8988T (cell line): Measurements from ENCODE around the gene VWC2L.

ENCODE experiments used
- DNase-seq: peaks from one replicate; pipeline ENCODE4 v3.0.0; 2011

Gene VWC2L

DNA sequence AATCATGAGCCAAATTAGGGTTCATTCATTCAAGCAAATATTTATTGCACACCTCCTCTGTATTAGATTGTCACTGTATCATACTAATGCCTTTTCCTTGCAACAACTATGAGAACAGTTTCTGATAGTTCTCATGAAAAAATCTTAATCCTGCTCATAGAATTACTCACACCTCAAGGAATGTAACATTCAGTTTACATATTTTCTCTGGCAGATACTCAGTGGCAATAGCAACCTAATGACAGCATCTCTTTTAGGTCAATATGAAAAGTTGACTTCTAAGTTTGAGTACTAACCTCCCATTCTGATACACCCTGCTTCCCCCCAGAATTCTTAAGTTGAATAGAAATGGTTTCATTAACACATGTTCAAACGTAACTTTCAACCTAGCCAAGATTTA is 132.0 kb downstream of the VWC2L start:
- DNase-seq = no peak

DNA sequence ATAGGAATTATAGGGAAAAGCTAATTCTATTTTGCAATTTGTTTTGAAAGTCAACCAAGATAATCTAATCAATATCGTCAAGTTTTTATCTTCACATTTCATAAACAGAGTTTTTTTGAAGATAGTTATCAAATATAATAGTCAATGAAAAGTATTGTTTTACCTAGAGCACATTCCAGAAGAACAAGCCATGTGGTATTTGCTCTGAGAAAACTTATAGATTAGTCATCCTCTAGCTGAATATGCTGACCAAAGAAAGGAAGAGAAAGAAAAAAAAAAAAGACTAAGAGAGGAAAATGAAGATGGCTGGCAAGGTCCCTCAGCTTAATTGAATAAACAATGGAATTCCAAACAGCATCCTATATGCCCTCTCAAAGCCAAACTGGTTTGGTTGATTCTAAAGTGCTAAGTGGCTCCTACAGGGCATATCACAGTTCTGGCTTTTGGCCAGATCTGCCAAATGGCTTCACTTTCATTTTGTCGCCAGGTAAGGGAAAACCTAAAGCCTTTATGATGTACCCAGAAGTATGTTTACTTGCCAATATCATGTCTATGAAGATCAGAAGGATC is 132.6 kb downstream of the VWC2L start:
- DNase-seq = no peak

DNA sequence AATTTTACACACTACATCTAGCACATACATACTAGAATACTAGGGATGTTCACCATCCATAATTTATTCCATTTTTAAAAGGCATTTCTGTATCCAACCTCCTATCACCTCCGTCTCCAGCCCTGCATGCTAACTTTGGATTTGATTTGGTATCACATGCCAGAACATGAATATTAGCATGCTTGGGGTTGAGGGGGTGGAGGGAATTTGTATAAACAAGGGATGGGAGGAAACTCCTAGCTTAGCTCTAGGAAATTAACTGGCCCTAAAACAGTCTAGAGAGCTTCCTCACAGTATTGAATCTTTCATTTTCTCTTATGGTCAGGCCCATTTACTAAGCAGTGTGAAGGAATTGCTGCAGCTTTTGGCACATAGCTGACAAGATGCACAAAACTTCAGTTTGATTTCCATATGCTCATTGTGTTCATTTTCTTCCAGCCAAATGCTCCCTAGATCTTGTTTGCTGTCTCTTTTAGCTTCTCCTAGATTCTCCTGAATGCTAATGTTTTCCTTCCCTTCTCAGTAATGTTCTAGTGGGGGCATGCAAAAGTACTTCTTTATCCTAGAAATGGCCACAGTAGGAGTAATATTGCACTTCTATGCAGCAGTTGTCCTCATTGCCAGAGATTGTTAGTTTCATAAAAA is 135.2 kb downstream of the VWC2L start:
- no peak for DNase-seq

DNA sequence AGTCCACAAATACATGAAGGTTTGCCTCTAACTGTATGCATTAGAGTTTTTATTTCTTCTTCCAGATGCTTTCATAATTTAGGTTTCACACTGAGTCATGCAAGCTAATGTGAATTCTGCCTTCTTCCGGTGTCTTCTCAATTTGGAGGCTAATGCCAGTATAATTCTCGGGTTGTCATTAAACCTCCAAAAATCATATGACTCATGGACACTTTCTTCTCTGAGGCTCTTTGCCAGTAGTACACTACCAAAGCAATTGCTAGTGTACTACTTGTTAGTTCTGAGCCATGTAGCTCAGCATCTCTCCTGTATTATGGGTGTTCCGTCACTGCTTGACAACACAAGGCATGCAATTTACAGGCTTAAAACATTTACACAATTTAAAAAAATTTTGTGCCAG is 137.1 kb downstream of the VWC2L start:
- no peak for DNase-seq

DNA sequence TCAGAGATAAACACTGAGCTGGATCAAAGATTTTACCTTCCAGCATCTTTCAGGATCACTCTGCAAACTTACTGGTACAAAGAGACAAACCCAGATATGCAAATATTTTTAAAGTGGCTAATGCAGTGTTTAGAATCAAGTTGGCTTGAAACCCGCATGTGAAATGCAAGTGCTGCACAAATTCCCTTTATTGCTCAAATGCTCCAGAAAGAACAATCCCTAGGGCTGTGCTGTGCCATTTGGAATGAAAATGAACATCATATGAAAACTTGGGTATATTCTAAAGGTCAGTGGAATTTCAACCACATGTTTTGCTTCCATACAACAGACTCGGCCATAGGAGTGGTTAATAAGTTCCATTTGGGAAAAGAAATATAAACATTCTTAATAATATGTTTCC is 139.1 kb downstream of the VWC2L start:
- no peak for DNase-seq

DNA sequence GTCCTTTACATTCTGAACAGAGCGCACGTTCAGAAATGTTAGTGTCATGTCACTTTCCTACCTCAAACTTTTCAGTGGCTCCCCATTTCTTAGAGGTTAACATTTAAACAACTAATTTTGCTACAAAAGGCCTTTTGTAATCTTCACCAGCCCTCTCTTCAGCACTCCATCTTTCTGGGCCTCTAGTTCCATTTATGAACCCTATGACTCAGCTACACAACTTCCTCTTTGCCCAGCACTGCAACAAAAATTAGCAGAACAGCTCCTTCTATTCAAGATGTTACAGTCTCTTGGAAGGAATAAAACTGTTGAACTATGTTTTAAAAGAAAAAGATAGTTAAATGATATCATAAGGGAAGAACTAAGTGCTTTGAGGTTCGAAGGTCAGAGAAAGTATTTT is 139.9 kb downstream of the VWC2L start:
- no peak for DNase-seq

DNA sequence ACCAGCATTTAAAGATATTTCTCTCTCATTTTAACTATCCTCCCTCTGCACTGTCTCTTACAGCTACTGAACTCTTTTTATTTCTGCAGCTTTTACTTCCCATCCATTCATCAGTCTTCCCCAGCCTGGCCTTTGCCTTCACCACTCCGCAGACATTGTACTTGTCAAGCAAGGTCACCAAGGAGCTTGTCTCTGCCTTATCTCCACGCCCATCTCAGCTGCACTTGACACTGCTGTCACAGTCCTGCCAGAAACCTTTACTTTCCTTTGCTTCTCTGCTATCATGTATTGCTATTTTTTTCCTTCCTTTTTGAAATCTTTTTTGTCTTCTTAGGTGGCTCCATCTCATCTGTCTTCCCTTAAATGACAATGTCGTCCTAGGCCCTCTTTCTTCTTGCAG is 147.0 kb downstream of the VWC2L start:
- DNase-seq = no peak

DNA sequence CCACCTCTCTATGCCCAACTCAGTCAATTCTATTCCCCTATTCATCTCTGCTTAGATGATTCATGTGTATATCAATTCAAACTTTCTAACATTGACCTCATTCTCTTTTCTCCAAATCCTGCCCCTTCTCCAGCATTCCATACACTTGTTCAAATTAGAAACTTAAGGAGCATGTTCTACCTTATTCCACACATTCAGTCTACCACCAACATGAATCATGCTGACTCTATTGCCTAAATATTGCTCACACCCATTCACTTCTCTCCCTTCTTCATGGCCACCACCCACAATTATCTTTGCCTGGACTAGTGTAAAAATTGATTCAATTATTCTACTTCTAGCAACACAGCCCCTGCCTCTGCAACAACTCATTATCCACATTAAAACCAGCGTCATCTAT is 147.5 kb downstream of the VWC2L start:
- no peak for DNase-seq

DNA sequence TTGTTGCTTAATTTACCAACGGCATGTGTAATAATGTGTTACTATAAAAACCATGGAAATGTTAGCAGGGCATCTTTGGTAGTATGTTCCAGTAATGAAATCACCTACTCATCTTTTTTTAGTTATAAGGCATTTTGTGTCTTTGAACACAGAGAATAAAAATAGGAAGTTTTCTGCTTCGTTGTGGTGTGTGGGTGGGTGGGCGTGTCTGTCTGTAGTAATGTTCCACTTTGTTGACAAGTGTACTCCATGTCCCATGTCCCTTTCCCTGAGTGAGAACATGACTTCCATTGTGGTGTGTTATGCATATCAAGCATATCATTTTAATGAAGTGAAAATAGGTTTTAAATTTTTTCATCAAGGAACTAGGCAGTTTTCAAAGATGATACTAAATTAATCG is 149.3 kb downstream of the VWC2L start:
- no peak for DNase-seq

DNA sequence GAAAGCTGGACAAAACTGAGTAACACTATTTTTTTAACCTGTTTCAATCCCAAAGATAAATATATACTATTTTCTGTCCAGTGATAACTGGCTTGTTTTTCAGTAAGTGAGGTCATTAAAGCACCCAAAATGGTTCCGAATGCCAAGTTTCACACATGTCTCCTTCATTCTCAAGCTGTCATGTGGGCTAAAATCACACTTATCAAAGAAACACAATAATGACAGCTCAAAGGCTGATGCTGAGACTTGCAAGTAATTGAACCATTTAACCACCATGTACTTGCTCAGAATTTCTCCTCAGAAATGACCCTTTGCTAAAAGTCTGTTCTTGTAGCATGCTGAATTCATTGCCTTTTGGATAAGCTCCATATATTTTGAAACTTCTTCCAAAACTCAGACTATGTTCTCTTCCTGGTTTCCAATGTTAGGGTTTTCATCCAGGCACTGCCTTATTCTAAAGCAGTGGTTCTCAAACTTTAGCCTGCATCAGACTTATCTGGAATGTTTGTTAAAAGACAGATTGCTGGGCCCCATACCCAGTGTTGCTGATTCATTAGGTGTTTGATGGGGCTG is 149.8 kb downstream of the VWC2L start:
- no peak for DNase-seq

DNA sequence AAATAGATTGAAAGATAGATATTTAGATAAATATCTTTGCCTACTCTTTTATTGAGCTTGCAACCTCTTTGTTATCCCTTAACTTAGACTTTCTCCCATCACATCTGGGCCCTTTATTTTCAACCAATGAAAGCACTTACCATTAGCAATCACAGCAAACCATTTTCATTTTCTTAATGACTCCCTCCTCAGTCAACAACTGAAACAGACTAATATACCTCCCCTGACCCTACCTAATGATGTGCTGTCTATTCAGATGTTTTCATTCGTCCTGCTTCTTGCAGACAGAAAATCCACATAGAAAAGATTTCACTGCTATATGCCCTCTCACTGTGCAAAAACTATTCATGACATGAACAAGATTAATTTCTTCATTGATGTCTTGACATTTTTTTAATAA is 154.4 kb downstream of the VWC2L start:
- no peak for DNase-seq

DNA sequence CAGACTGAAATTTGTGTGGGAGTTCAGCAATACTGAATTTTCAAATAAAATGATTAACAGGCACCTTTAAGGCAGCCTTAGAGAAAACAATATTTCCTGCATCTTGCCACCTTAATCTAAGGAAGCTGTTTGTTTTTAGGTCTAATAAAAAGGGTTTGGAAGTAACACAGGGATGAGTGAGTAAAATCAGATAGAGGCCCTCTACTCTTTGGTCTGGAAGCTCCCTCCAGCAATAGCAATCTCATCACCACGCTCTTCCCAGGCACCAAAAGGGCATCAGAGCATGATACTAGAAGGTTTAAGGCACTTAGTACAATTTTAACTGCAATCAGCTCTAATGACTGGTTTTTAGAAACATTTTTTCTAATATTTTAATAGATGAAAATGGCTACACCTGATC is 155.6 kb downstream of the VWC2L start:
- DNase-seq = no peak

DNA sequence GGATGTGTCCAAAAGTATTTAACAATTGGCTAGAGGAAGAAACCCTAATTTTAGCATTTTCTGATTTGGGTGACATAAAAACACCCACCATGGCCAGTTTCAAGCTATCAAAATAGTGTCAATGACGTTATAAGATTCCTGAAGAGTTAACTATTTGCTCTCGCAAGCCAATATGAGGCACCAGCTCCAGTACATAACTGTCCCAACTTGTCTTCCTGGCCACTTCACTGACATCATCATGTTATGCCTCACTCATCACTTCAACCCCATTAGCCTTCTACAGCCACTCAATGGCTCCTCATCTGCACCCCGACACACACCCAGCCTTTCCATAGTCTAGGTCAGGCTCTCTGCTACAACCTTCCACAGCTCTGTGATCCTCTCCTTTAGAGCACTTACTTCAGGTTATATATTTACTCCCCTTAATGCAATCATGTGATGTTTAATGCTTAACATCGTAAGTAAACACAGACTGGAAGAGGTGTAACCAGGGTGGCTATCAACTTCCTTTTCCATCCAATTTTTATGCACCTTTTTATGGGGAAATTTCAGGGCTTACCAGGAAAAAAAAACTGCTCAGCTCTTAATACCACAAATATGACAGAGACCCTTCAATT is 158.7 kb downstream of the VWC2L start:
- no peak for DNase-seq

DNA sequence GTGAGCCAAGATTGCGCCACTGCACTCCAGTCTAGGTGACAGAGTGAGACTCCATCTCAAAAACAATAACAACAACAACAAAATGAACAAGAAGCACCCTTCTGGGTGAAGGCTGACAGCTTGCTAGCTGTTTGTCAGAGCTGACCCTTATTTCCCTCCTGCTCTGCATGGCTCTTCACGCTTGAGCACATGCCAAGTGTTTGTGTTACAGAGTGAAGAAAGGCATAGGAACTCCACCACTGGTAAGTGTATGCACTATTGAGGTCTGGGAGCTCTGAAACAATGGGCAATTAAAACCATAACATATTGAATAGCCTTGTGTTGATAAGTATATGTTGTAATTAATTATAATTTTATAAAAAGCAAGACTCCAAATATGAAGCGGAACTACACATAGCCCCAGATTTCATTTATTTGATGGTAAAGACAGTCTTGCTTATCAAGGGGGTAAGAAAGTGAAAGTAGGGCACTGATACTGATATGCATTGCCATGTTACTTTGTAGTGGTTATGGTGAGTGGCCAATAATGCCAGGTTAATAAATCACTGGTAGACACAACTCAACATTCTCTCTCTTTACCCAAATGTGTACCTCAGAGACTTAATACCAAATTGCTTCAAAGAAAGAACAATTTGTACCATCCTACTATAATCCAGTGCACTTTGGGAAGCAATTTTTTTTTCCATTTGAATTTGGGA is 163.4 kb downstream of the VWC2L start:
- no peak for DNase-seq

DNA sequence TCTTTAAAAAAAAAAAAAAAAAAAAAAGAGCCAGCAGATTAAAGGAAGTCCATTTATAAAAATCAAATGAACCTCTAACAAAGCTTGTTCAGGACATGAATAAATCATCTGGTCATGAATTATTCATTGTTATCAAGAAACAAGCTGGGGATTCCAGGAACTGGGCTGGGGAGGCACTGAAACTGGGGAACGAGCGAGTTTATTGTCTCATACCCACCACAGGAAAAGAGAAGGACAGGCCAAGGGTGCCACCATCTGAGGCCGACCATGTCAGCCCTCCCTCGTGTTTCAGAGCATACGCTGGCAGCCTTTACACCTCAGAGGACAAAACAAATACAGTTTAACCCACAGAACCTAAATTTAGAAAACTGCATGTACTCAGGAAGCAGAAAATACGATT is 164.2 kb downstream of the VWC2L start:
- DNase-seq = no peak

DNA sequence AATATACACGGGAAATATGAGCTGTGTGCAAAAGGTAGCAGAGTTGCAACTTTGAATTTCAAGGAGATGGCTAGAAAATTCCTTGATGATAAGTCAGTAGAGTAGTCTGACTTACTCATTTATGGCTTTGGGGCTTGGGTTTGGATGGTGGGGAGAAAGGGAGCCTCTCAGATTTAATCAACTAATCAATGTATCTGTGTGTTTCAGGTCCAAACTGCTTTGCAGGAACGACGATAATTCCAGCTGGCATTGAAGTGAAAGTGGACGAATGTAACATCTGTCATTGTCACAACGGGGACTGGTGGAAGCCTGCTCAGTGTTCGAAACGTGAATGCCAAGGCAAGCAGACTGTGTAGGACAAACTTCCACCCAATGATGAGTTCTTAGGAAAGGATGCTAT is 164.6 kb downstream of the VWC2L start:
- no peak for DNase-seq

DNA sequence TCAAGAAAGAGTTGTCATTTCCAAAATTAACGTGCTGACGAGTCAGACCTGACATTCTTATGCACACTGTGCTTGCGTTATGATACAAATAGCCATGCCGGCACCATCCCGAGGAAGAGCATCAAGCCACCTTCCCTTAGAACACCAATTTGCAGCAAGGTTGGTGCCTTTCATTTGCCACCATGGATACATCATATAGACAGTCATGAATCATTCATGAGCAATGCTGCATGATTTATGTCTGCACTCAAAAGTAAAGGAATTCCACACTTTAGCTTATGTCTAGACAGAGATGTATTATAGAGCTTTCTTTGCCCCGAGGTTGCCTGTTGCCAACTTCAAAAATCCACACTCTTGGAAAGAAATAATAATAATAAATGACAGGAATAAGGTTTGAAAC is 166.9 kb downstream of the VWC2L start:
- DNase-seq = no peak

DNA sequence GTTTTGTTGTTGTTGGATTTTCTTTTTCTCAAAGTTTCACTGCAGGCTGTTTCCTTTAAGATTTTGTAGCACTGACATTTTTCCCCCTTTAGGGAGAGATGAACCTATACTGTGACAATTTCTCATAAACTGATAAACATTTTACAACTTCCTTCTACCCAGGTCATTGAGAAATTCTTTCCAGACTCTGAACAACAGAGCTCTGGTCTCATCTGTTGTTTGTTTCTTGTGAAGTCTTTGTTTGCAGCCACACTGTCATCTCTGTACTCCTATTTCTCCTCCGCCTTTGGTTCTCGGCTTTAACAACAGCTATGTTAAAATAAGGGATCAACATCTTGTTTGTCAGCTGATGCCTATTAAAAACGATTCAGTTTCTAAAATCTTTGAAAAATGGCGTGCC is 167.6 kb downstream of the VWC2L start:
- DNase-seq = no peak

DNA sequence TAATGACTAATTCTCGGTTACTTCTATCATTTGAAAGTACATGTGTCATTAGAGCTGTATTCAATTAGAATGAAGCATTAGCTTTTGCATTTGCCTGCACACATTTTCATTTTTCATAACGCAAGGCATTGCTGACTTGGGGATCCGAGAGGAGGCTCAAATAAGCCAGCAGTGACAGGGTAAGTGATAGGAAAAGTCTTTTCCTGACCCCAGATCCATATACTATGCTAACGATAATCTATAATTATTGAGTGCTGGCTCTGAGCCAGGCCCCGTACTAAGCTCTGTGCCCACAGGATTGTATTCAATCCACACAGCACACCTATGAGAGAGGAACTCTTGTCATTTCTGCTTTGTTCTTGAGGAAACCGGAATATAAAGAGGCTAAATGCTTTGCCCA is 168.2 kb downstream of the VWC2L start:
- no peak for DNase-seq

DNA sequence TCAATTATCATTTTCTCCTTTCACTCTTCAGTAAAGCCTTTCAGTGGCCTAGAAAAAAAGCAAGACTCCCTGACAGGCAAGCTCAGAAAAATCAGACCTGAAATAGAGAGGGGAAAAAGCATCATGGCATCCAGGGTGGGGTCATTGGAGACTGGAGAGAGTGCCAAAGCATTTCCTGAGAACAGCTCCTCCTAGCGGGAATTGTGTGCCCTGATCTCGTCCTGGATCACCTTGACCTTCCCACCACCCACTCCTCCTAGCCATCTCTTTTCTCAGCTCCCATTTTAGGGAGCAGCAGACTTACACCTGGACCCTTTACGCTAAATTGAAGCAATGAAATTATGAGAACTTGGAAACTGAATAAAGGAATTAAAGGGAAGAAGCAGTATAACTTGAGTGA is 176.6 kb downstream of the VWC2L start:
- DNase-seq = no peak

DNA sequence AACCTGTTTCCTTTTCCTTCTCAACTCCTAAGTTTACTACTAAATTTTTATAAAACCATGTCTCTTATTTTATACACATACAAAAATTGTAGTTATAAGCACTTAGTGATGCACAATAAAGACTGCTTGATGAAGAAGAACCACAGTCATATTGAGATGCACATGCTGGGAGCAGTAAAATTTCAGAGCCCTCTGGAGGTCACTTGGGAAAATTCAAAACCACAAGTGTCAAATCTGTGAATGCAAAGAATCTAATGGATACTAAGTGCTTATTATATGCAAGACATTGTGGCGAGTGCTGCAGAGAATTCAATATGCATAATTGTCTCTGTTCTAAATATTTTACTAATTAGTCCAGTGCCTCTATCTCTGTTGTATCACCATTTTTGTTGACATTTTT is 180.5 kb downstream of the VWC2L start:
- DNase-seq = no peak

DNA sequence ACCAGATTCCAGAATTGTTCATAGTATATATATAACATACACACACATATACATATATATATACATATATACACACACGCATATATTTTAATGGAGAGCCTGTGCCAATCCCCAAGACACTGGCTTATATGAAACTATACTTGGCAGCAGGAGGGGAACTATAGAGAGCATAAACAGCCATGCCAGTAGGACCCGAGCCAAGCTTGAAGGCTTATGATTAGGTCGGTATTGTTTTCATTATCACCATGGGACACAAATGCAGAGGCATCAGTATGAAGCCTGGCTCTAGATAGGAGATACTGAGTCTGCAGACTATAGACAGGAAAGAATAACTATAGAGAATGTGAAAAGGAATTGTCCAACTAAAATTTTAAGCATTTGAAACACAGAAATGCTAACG is 181.2 kb downstream of the VWC2L start:
- DNase-seq = no peak

DNA sequence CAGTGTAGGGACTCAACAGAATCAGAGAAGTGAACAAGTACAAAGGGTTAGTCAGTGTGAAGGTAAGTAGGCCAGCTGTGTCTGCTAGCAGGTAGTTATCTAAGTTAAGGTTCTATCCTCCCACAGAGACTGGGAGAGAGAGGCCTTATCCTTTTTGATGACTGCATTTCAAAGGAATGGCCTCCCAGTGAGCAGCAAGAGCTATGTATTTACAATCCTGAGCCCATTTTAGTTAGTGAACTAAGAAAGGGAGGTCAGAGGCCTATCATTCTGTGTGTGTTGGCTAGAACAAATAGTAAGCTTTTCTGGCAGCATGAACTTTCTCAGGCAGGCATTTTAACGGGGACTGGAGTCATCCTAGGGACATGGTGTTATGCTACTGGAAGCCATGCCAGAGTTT is 182.9 kb downstream of the VWC2L start:
- DNase-seq = no peak
